ENCODE measurements around the gene FHOD3. TPM values are rescaled to one million over a fixed set of nuclear protein-coding genes. Genes with fewer than 3 reads are reported as not detected.

FHOD3 gene
- total and polyA plus RNA-seq, 9 of the 15 experiments (the other 6 are each of a cell fraction or from before 2014, with no cell fraction given): 0.11 TPM; not detected in 8

GRCh38 chr18:36527051-36527450, 229.5 kb downstream of the FHOD3 start:
- ChIA-PET POLR2A (interaction anchor here (0.7 kb wide), 1 partner anchor 57 kb away, joined by 3 read pairs; no protein-coding TSS in a partner anchor), CTCF (ENCODE audit: low intra/inter-chr PET ratio) (no interaction called here)
- intact Hi-C loops (cut with micrococcal nuclease) (no loop called here), in situ Hi-C loops (cut with MboI) (no loop called here)
- H3K27ac ChIP-seq (ENCODE audit: extremely low read depth, low read depth, low read length): no peak overlapping the region
- H3K4me3 ChIP-seq: no peak overlapping the region
- no peak overlapping the region for H3K9ac ChIP-seq (ENCODE audit: insufficient read depth in 1 of 2, low read depth in 2 of 2, low read length in 2 of 2)
- BruUV-seq (replicated peaks): no TSS peak
- no peak for ATAC-seq
- no peaks in the 10 kb centered on the region for H3K36me3 ChIP-seq (ENCODE audit: control insufficient read depth, insufficient read depth, low read length)
- 0% methylated on average over 6 of the region's 6 CpGs for WGBS (ENCODE audit: insufficient coverage, low coverage, missing lambda C conversion rate)
- DNase-seq (ENCODE audit: extremely low read depth in 1 of 4, low spot score in 3 of 4): no peak
- no peak overlapping the region for H3K4me2 ChIP-seq (ENCODE audit: insufficient read depth, low read length)
- peaks cover 0 to 18% of the 10 kb centered on the region in 2 experiments; a peak in 1 of 5 replicates for H3K27me3 ChIP-seq (ENCODE audit: control insufficient read depth in 2 of 2, insufficient read depth in 2 of 2, low read length in 2 of 2)
- H3K9me3 ChIP-seq (replicated peaks; ENCODE audit: control insufficient read depth, insufficient read depth, low read depth, low read length): no peaks in the 10 kb centered on the region
- no peak for FAIRE-seq
- H2AFZ ChIP-seq (ENCODE audit: low read depth, low read length): no peak overlapping the region
- no peaks in the 10 kb centered on the region for H3K9me1 ChIP-seq (ENCODE audit: control insufficient read depth, insufficient read depth, low read length)
- H3K4me1 ChIP-seq (replicated peaks in 1 of 2; ENCODE audit: control insufficient read depth in 2 of 2, insufficient read depth in 2 of 2, low read length in 2 of 2): no peaks in the 10 kb centered on the region
- no peak for TF ChIP-seq NFRKB (IDR thresholded peaks at IDR 0.05; ENCODE audit: low read depth)
- no peak for TF ChIP-seq LCOR (CRISPR knock-in tag; IDR thresholded peaks at IDR 0.05)
- TF ChIP-seq MEF2D (tag; conservative IDR thresholded peaks at IDR 0.05; ENCODE audit: low read depth): no peak
- no peak for TF ChIP-seq MGA (IDR thresholded peaks at IDR 0.05)
- H3K79me2 ChIP-seq (ENCODE audit: control insufficient read depth, insufficient read depth, low read length): no peaks in the 10 kb centered on the region
- H4K20me1 ChIP-seq (replicated peaks; ENCODE audit: control insufficient read depth, insufficient read depth, low read length): no peaks in the 10 kb centered on the region

Measured in K562 (cell line).